ENCODE results near the gene PYGO2.

The PYGO2 gene

GRCh38 chr1:154959426-154959780, 2.2 kb downstream of the PYGO2 start:
- DNase-seq: no peak

DNA sequence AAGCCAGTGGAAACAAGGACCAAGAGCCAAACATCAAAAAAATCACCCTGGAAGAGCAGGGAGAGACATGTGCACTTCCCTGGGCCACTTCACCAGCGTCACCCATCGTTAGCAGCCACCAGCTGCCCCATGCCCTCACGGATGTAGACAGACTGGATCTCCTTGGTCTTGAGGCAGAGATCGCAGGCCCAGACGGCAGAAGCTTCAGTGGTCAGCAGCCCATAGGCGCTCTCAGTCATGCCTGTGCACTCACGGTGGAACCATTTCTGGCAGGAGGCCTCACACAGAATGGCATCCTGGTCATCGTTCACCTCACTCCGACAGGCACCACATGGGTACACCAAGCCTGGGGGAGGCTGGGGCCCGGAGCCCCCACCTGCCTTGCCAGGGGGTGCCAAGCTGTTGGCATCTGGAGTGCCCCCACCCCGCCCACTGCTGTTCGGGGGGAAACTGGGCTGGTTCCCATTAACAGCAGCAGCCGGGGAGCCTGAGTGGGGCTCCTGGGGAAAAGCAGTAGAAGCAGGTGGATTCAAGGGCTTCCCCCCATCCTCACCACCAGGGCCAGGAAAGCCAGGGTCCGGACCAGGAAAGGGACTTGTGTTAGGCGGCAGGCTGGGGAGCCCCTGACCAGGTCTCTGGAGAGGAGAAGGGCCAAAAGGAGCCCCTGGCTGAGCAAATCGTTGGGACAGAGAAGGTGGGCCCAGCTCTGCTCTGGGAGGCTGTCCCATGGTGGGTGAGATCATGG, 2.7 kb downstream of the PYGO2 start:
- no peak for DNase-seq

DNA sequence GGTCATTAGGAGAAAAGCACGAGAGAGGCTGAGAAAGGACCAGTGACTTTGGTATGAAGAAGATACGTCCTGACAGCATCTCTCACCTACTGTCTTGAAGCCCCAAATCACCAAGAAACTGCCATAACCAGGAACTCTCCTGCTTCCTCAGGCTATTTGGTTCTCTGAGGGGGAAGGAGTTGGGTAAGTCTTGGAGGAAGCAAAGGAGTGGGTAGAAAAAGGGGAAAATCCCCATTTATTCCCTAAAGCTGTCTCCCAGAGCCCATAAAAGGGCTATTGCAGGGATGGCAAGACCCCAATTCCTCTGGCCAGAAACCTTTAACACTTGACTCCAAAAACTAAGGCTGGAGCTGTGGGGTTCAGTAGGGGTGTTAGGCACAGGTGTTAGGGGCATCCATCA, 3.5 kb downstream of the PYGO2 start:
- DNase-seq: no peak

DNA sequence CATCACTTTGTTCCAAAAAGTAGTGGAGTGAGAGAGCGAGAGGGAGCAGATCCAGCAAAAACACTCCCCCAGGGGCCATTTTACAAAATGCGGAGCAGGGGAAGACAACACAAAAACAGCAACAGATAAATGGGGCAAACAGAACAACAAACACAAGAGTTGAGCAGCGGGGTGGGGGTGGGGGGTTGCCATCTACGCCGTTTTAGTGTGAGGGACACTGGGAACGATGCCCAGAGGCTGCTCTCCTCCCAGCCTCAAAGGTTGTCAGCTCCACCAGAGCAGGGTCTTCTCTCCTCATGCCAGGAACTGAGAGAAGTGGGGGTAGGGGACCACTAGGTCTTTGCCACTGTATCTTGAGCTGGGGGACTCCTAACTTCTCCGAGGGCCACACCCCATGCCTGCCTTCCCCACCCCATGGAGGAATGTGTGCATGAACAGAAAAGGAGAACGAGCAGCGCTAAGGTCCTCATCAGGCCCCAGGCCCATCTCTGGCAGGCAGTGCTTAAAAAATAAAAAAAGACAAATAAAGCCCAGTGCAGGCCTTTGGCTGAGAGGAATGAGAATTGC, 4.4 kb downstream of the PYGO2 start:
- no peak for DNase-seq

GRCh38 chr1:154956544-154956941, 5.0 kb downstream of the PYGO2 start:
- DNase-seq: no peak

DNA sequence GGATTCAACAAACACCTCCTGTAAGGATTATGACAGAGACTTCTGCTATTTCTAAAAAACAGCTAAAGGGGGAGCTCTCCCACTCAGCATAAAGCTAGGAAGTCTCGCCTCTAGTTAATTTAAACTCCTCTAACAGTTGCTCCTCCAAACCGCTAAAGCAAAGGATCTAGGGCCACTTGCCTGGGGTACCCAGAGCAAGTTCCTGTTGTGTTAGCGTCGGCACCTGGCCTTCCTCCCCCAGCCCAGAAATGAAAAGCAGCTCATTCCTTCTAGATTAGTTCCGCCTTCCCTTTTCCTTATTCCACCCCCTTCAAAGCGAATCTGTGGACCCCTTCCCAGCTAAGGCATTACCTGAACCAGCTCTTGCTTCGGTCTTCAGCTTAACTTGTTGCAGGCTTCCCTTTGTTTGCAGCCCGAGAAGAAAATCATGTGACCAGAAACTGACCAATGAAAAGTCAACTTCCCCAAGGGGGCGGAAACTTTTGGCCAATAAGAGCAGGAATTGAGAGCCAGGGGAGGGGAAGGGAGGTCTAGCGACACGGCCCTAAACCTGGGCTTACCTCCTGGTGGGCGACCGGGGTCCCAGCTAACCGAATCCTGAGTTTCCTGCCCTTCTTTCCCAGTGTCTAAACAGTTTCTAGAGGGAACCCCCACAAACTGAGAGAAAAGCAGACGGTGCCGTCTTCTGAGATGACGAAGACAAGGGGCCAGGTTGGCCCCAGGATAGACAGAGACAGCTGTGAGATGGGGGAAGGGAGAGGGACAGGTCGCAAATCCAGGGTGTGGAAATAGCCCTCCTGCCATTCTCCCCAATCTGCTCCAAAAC, 5.7 kb downstream of the PYGO2 start, which contains the start of gene PBXIP1:
PBXIP1 (minus strand) TSS at position 382 of the 826 bp plus-strand sequence. CDS start 2,378 bp downstream, outside the sequence.
- DNase-seq: peak; percentile 90

GRCh38 chr1:154955039-154955717, 6.4 kb downstream of the PYGO2 start:
- peak; percentile 59 for DNase-seq

DNA sequence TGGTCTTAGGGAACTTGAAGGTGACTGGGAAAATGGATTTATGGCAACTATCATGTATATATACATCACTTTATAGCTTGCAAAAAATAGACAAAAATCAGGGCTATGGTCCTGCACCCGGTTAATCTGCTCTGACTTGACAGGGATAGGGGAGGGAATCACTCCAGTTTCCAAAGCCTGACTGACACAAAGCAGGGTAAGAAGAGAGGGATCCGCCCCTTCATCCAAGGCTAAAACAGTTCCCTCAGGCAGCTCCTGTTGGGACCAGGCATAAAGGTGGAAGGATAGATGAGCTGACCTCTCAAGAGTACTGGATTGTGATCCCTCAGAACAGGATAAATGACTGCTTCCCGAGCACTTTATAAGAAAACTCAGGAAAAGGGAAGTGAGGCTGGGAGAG, 7.0 kb downstream of the PYGO2 start:
- no peak for DNase-seq

GRCh38 chr1:154953611-154954038, 8.0 kb downstream of the PYGO2 start:
- DNase-seq: no peak

- DNase-seq: no peak
Measured at GRCh38 chr1:154952664-154953063, 8.9 kb downstream of the PYGO2 start.

DNA sequence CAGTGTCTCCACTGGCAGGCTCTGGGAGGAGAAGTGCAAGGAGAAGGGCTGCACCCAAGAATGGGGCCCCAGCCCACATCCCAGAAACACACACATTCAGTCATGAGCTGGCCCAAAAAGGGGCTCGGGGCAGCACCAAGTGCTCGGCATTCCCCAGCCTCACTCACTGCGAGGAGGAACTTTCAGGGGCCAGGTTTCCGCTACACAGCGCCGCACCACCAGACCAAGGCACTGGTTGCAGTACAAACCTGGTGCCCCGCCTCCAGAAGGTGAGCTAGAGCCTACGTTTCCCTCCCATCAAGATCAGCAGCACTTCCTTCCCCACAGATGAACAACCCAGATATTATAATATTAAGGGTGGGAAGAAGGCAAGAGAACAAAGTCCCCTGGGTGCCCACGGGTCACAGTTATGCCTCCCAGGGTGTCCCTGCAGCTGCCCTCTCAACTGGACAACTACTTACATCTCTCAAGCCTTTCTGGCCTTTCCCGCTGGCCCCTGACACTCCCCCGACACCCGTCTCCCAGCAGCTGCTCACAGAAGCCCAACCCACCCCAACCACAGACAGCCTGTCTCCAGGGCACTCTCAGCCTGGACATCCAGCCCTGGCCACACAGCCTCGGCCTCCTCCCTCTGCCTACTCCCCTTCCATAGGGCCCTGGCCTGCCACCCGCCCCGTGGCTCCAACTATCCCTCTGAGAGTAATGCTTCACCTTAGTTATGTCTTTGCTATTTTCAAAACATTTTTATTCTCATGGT, 9.5 kb downstream of the PYGO2 start:
- DNase-seq: no peak

DNA sequence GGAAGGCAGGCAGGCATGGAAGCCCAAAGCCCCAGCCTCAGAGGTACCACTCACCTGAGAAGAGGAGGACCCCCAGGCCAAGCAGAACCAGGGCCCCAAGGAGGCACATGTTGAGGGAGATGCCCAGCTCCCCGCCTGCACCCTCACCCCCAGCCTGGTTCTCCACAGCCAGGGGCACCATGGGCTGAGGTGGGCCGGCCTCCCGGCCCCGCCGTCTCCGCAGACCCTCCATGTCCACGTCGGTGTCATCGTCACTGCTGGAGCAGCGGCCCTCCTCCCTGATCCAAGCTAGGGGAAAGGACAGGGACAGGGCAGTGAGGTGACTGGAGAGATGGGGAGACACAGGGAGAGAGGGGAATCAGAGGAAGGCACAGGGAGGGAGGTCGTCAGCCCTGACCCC, 13.5 kb downstream of the PYGO2 start:
- DNase-seq: no peak

DNA sequence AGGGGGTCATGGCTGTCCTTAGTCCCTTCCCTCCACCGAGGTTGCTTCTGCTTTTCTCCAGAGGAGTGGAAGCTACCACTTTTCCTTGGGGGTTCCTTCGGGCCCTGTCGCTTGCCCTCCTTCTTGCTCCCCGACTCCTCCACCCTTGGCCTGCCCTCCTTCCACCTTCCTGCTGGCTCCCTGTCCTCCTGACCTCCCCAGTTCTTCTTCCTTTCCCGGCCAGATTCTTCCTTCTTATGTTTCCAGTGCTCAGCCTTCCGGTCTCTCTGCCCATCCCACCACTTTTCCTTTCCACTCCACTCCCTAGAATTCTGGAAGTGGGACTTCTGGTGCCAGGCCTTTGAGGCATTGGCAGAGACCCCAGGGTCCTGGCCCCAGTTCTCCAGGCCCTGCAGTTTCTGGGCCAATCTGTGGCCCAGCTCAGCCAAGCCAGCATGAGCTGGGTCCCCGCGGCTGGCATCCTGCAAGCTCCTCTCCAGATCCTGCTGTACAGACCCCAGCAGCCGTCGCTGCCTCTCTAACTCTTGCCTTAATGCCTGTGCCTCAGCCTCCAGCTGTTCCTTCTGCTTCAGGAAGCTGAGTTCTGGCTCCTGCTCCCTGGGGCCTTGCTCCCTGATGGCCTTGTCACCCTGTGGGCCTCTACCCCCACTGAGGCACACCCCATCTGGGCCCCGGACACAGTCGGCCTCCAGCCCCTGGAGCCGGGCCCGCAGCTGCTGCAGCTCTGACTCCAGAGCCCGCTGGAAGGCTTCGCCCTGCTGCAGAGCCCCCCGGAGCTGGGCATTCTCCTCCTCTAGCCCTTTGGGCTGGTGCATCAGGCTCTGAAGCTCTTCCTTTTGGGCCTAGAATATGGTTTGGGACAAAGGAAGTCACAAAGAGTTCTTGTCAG, 15.4 kb downstream of the PYGO2 start:
- DNase-seq: no peak

DNA sequence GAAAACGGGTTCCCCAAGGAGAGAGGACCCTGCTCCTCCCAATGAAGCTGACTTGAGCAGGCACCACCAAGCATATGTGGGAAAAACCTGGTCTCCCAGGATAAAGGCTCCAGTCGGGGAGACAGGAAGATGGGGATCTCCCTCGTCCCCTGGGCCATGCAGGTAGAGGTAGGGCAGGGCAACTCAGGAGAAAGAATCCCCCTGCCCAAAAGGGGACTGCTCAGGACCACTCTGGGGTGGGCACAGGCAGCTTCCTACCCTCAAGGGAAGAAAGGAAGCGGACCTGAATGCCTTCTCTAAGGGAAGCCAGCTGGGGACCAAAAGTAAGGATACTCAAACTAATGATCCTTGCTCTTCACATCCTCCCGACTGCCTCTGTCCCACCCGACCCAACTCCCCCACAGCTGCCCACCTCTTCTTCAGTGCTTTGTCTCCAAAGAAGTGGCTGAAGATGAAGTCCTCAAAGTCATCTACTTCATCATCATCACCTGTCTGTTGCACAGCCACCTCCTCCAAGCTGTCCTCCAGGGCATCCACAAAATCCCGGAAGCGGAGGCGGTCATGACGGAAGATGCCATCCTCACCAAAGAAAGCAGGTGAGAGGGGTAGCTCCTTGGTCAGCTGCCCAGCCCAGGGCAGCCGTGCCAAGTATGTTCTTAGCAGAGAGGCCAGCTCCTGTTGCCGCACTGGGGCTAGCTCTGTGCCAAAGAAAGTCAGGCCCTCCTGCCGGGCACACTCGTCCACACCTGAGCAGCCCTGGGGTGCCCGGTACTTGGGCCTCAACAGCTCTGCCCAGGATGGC, 16.2 kb downstream of the PYGO2 start:
- no peak for DNase-seq

- no peak for DNase-seq
Measured at GRCh38 chr1:154944401-154945159, 17.0 kb downstream of the PYGO2 start.

DNA sequence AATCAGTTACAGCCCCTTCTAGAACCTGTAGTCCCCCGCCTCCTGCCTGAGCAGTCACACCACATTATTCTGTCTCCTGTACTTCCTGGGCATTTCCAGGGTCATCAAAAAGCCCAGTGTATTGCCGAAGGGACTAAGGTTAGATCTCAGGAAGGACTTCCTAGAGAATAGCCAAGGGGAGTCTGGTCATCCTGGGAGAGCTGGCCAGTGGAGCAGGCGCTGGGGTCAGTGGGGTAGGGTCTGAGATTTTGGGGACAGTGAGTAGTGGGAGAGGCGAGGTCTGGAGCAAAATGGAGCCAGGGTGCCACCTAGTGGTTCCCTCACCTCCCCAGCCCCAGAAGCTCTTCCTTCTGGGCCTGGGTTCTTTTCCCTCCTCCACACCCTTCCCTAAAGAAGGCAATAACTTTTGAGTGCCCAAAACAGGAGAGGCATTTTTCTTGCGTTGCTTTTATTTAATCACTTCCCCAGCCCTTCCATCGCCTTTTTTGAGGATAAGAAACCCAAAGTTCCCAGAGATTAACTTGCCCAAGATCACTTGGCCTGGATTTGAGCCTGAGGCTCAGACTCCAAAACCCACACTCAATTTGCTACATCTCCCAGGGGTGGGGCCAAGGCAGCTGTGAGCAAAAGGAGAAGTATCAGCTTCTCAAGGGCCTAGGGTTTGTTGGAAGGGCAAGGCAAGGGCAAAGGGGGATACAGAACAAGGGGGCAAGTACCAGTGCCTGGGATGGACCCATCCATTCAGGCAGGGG, 17.8 kb downstream of the PYGO2 start:
- DNase-seq: peak; percentile 15

DNA sequence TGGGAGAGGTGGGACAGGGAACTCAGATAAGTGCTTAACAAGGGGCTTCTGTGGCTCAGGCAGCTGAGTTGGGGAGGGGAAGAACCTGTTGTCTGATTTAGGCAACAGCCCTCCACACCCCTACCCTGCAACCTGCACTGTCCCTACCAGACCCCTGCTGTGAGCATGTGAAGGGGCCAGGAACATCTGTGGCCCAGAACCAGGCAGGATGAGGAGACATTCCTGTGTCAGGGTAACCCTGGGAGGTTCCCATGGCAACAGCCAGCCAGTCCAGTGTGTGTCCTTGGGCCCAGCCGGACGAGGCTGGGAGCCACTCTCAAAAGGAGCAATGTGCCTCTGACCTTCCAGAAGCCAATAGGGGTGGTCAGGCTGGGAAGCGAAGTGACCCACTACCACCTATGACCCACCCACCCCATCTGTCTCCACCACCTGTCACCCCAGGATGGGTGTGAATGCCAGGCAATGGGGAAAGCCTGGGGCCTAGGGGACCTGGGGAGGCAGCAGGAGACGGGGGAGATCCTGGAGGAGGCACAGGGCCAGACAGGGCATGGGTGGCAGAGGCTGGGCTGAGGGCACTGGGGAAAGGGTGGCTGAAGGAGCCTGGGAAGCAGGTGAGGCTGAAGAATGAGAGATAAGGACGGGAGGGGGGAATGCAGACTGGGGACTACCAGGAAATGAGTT, 20.1 kb downstream of the PYGO2 start:
- DNase-seq: no peak

DNA sequence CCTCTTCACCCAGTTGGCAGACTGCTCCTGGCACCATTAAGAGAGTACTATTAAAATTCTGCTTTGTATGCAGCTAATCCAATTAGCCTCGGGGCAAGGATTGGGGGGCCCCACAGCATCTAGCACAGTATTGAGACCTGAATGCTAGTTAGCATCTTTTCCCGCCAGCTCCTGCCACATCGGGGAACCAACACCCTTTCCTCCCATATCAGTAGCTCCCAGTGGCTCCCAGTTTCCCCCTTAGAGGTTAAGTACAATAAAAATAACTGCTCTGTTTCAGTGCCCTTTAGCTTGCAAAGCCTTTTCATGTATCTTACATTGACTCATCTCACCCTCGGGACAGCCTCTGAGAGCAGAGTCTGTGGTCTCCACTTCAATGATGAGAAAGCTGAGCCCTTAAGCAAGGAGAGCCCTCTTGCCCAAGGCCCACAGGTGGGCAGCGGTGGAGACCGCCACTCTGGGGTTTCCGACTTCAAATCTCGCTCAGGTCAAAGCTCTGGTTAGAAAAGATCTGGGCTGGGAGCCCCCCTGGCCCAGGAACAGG, 20.9 kb downstream of the PYGO2 start:
- no peak for DNase-seq
